Posterior cingulate gyrus (tissue), 11 donors: ENCODE measurements around the gene MESD.
A peak's percentile ranks its signal among the peaks of the same experiment; 100 is the strongest.

Experiments used
- DNase-seq, 10 donors: peaks; one replicate each; pipeline versions ENCODE4 v3.0.0 to v3.0.0-alpha.2; 2020 to 2021; ENCODE audit warnings: mixed read lengths in 3 of 10
- intact Hi-C: fragments of 100-400 bp; cut with DNase I; formaldehyde crosslinking; loops from one replicate; pipeline ENCODE4 v1.15.1; 2023

MESD gene

DNA sequence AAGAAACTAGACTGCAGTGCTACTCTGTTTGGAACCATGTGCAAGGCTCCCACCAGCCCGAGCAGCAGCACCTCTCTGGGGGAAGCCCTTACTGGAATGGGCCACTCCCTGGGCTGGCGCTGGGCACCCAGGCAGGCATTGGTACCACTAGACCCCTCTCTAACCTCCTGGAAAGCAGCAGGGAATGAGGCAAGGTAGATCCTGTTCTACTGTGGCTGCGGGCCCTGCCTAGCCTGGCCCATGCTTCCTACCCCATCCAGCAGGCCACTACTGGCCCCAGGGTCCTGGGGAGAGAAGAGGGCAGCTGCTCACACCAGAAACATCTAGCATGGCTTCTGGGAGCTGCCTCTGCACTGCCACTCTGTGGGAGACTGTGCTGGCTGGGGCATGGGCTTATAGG lies 44.8 kb downstream of the MESD start:
- intact Hi-C loops: no loop called here
- DNase-seq: peak in 1 of 10 donors; percentile 43

DNA sequence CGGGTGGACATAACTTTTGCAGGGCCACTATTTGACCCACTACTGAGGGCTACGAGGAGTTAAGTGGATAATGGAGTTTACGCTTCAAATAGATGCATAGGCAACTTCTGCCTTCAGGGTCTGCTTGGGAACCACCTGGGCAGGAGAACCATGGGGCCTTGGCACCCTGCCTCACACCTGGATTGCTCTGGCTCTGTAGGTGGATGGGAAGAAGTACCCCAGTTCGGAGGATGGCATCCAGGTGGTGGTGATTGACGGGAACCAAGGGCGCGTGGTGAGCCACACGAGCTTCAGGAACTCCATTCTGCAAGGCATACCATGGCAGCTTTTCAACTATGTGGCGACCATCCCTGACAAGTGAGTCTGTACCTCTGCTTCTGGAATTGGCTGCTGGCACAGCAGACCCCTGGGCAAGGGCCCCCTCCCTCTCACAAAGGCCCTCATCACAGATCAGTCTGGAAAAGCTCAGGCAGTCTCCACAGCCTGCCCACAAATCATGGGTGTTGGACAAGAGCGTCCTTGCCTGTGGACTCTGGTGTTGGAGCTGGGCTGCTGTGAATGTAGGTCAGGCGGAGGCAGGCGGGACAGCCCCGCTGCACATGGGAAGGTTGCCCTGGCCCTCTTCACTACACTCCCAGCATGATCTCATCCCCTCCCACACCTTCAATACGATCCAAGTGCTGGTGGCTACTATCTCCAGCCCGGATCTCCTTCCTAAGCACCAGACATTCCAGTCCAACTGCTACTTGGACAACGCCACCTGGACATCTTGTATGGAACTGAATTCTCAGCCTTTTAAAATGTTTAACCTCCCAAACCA lies 46.7 kb downstream of the MESD start:
- intact Hi-C loops: no loop called here
- peak in 8 of 10 donors; percentile 33 to 92 (median 58) for DNase-seq

DNA sequence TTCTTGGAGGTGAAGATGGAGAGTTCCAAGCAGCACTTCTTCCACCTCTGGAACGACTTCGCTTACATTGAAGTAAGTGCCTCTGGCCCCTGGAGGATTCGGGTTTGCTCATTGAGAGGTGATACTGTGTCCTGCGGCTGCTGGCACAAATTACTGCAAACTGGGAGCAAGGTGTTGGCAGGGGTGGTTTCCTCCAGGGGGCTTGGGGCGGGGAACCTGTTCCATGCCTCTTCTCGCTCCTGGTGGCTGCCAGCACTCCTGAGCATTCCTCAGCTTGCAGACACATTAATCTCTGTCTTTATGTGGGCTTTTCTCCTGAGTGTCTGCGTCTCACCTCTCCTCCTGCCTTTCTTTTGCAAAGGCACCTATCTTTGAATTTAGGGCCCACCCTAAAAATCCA lies 47.4 kb downstream of the MESD start:
- intact Hi-C loops: no loop called here
- peak in 1 of 10 donors; percentile 75 for DNase-seq

DNA sequence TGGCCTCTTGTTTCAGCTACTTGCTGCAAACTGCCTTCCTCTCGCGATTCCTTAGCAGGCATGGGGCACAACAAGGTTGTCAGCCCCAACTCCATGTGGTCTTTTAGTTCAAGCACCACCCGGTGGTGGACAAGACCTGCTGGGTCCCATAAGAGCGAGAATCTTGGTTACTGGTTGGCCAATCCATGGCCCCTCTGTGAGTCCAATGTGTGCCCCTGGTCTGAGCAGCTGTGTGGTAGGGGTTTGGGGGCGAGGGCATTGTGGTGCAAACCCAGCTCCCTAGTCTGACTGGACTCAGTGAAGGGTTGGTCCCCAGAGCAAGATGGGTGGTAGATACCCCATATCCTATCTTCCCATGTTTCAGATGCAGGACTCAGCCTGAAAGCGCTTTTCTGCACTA lies 48.8 kb downstream of the MESD start:
- no peak for DNase-seq
- intact Hi-C loops: no loop called here

DNA sequence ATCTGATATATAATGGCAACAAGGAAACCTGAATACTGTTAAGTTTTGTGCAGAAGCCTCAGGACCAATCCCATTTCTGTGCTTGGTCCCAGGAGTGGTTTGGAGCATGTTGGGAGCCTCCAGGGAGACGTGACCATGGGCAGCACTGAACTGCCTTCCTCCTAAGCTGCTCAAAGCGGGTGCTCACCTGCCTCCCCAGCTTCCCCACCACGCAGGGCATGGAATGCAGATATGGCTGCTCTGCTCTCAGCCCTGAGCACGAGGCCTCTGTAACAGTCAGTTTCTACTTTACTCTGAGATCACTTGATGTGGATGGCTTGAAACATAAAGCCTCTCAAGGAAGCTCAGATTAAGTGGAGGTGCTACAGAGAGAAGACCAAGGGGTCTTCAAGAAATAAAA lies 49.3 kb downstream of the MESD start:
- intact Hi-C loops: no loop called here
- DNase-seq: no peak

DNA sequence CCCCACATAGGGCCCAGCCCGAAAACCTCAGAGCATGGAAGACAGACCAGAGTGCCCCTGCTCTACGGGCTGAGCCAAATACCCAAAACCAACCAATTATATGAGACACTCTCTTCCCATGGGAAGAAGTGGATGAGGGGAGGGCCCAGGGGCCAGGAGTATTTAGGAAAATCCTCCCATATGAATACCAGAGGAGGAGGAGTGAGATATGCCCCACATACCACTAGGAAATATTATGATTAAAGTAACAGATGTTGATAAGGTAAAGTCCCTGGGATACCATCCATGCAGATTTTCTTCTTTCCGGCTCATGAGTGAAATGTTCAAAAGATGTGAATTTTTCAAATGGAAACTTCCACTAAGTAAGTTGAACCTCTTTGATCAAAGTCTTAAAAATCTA lies 50.4 kb downstream of the MESD start:
- no peak for DNase-seq
- intact Hi-C loops: no loop called here

DNA sequence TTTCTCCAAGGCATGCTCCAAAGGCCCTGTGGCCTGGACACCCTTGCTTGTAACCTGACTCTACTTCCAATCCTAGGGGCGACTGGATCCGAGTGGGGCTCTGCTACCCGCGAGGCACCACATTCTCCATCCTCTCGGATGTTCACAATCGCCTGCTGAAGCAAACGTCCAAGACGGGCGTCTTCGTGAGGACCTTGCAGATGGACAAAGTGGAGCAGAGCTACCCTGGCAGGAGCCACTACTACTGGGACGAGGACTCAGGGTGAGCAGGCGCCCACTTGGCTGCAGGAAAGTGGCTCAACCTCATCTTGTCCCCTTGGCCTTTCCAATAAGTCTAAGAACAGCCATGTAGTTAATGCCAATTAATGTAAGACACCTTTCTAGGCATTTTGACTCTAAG lies 51.9 kb downstream of the MESD start:
- intact Hi-C loops: no loop called here
- DNase-seq: no peak

DNA sequence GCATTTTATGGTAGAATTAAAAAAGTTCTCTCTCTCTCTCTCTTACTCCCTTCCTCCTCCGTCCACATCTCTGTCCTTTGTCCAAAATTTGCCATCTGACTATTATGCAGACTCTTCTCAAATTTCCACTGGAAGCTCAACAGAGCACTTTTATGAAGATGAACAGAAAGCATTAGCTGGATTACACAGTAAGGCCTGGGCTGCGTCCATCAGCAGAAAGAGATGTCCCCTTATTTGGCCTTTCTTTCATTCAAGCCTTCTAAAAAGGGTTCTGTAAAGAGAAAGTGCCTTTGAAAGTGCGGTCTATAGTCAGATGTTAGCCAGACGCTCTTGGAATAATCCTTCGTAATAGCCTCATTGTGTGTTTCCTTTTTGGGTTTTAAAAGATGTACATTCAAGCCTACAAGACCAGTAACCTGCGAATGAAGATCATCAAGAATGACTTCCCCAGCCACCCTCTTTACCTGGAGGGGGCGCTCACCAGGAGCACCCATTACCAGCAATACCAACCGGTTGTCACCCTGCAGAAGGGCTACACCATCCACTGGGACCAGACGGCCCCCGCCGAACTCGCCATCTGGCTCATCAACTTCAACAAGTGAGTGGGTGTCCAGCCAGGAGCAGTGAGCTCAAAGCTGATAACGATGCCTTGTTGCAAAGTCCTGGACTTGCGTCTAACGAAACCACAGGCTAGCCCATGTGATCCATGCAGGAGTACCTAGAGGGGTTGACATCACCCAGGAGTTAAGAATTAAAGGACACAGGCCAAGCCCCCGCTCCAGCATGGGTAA lies 53.1 kb downstream of the MESD start:
- intact Hi-C loops: no loop called here
- DNase-seq: peak in 4 of 10 donors; percentile 14 to 89 (median 54)

DNA sequence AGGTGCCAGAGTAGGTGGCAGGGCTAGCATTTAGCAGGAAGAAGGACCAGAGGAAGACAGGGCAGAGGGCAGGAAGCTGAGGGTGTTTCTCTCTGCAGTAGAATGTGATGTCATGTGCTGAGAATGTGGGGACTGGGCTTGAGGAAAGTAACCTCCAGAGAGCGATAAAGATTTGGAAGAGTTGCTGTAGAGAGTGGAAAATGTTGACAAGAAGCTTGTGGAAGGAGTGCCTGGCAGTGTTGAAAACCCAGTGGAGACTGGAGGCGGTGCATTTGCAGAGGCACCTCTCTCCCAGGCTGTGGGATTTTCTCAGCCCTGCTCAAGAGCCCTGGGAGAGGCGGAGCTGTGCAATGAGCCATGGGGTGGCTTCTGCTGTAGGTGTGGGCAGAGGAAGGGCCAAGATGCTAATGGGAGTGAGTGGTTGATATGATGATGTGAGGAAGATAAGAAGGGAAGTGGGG lies 54.8 kb downstream of the MESD start:
- intact Hi-C loops: no loop called here
- peak in 3 of 10 donors; percentile 11 to 88 (median 44) for DNase-seq

DNA sequence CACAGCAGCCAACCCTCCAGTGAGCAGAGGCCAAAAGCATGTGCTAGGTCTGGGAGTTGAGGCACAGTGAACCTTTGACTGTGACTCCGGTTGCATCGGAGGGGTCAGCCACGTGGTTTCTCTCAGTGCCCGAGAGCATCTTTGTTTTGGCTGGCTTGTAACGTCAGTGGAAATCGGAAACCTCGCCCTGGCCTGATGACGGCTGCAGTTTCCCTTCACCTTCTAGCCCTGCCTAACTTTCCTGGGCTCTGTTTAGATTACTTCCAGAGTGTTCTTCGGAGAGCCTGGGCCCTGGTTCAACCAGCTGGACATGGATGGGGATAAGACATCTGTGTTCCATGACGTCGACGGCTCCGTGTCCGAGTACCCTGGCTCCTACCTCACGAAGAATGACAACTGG lies 56.6 kb downstream of the MESD start:
- intact Hi-C loops: no loop called here
- DNase-seq: no peak

DNA sequence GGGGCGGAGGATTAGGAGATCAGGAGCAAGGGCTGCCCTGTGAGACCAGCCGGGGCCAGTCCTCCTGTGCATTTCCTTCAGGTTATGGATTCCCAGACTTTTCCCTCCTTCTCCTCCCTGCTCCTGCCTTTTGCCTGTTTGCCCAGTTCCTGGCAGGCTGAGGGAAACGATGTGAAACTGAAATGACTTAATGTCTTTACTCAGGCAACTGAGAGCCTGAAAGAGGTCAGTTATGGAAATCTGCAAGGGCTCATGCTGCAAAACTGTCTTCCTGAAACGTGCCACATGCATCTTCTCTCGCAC lies 57.2 kb downstream of the MESD start:
- intact Hi-C loops: no loop called here
- DNase-seq: no peak

DNA sequence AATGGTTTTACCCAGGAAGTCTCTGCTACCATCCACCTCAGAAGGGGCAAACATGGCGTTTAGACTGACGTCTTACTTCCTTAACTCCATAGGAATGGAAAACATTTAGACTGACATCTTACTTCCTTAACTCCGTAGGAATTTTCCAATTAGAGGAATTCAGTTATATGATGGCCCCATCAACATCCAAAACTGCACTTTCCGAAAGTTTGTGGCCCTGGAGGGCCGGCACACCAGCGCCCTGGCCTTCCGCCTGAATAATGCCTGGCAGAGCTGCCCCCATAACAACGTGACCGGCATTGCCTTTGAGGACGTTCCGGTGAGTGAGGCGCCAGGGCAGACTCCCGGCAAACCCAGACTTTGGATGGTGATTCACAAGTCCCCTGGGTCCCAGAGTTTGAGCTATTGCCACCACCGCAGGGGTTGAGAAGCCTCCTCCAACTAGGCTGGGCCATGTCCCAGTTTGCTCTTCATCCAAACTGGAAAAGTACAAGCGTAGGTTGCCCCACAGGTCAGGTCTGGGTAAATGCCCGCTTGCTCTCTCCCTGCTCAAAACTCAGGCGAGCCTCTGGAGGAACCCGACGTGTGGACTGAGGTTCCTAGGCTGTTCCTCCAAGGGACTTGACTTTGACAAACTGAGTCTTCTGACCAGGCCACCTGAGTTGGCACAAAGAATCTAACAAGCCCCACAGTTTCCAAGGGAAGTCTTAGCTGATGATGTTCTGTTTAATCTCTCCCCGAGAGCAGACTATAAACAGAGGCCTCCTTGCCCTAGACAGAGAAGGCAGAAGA lies 57.7 kb downstream of the MESD start:
- intact Hi-C loops: no loop called here
- DNase-seq: no peak

DNA sequence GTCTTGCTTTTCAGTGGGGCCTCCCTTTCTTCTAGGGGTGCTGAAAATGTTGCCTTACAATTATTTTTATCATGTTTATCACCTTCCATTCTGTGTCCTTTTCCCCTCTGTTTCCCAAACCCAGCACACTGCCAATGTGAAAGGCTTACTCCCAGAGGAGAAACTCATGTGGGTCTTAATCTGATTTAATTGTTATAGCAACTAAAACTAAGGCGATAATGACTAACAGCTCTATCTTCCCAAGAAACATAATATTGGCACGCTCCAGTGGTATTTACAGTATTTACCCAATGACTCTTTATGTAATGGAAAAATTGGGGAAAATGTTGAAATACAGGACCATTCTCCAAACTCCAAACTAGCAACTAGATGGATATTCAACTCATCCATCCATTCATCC lies 58.4 kb downstream of the MESD start:
- intact Hi-C loops: no loop called here

DNA sequence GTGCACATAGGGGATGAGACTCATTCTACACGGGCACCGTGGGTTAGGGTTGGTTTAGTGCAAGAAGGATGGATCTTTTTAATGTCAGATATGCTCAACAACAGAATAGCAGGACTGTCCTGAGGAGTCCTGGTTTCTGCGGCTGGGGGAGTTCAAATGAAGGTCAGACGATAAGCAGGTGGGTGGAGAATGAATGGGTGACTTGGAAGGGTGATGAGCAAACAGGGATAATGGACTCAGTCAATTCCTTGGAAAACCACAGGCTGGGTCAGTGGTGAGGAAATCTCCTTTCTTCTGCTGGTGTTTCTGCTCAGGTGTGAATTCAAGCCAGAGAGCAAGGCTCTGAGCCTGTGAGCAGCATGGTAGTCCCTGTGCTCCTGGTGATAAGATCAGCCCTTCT lies 59.9 kb downstream of the MESD start:
- intact Hi-C loops: no loop called here
- no peak for DNase-seq

More for the DNA sequence above, 58.4 kb downstream of the MESD start:
- no peak for DNase-seq

DNA sequence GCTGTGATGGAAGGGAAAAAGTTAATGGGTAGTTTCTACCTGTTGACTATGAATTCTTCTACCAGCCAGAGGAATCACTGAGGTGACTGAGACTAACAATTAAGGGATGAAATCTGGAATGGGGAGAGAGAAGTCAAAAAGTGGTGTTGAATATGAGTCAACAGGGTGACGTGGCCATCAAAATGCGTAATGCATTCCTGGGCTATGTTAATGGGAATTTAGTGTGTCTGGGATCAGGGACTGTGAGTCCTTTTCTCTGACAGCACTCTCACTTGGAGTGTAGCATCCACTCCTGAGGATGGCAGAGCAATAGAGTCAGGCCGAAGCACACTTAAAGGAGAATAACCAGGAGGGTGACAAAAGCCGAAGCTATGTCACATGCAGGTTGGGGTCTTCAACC lies 60.4 kb downstream of the MESD start:
- intact Hi-C loops: no loop called here
- no peak for DNase-seq

DNA sequence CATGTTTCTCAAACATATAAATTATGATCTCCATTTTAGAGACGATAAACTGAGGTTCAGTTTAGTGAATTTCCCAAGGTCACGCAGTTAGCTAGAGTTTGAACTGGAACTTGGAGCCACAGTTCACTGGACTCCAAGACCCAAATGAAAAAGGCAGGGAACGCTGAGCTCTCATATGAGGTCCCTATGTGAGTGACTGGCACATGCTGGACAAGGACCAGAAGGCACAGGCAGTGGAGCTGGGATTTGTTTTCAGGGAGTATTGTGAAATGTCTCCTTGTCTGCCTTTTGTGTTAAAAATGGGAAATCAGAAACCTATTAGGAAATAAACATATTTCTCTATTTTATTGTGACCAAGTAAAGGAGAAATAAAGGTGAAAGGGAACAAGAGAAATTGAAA lies 63.5 kb downstream of the MESD start:
- no peak for DNase-seq
- intact Hi-C loops: no loop called here

DNA sequence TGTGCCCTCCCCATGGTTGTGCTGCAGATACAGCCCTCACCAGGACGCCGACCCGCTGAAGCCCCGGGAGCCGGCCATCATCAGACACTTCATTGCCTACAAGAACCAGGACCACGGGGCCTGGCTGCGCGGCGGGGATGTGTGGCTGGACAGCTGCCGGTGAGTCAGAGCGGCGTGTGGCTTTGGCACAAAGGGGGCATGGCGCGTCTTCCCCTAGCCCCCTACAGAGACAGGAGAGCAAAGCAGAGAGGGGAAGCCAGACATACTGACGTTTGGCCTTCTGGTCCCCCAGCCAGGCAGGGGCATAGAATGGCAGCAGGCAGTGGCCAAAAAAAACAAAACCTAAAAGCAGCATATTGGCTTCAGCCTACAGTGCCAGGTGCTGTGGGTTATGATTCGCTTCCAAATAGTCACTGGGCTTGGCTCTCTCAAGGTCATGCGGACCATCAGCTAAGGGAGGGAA lies 64.0 kb downstream of the MESD start:
- intact Hi-C loops: no loop called here
- peak in 1 of 10 donors; percentile 68 for DNase-seq

DNA sequence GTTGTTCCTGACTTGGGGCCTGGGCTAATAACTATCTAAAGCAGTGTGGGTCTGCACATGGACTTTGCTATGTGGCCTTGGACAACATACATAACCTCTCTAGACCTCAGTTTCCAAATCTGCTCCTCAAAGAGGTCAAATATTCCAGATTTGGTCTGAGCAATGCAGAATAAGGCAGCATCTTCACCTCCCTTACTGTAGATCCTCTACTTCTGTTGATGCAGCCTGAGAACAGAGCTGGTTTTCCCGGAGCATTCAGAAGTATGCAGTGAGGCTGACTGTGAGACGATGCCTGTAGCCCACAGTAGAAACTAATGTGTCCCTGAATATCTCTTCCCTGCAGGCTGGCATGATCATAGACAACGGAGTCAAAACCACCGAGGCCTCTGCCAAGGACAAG lies 65.3 kb downstream of the MESD start:
- DNase-seq: no peak
- intact Hi-C loops: no loop called here

DNA sequence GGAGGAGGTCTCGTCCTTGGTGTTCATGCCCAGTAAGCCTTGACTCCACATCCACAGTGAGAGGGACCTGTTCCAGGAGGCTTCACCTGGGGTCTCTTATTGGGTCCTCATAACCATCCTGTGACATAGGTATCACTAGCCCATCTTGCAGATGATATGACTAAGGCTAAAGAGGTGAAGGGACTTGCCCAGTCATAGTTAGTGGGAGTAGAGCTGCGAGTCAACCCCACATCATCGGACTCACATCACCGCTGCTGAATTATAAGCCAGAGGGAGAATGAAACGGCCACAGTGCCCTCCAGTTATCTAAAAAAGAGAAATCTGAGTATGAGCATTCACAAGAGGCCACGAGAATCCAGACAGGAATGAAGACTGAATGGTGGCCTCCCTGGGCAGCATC lies 66.0 kb downstream of the MESD start:
- intact Hi-C loops: no loop called here
- DNase-seq: no peak

DNA sequence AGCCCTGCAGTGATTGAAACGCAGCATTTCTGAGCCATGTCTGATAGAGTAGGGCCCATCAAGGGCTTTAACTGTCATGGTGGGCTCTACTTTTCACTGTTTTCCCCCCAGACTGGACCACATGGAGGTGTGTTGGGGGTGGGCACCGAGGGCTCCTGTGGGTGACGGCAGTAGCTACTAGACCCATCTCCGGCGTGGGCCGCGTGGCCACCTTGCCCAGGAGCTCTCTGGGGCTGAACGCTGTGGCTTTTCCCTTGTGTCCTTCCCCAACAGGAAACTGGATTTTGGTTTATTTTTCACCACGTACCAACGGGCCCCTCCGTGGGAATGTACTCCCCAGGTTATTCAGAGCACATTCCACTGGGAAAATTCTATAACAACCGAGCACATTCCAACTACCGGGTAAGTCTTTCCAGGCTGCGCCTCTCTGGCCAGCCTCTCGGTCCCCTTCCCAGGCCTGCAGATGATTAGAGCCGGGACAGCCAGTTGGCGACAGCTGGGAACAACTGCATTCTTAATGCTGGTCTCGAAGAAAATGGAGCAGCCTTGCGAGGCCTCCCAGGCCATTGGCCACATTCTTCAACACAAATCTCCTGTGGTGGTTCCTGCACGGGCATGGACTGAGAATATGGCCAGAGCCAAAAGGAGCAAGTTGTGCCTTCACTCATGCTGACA lies 67.7 kb downstream of the MESD start:
- no peak for DNase-seq
- intact Hi-C loops: no loop called here

DNA sequence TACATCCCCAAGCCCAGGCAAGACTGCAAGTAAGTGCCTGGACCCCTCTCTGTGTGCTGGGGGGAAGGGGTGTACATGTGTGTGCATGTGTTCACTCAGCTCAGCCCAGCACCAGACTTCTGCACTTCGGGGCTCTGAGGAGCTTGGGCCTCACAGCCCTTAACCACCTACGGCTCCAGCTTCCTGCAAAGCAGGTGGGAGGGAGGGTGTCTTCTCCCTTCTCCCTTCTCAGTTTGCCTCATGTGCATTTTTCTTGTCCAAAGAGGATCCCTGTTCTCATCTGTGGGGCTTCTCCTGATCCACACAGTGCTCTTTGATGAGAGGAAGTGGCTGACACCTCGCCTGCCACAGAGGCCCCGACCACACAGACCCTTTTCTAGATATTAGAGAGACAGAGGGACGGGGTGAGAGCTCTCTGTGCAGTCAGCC lies 69.3 kb downstream of the MESD start:
- no peak for DNase-seq
- intact Hi-C loops: no loop called here
